Left ventricle myocardium inferior (tissue), 1 donor: ENCODE measurements around the gene RPL23. TPM values are rescaled to one million over a fixed set of nuclear protein-coding genes. Genes with fewer than 3 reads are reported as not detected.
A peak's percentile ranks its signal among the peaks of the same experiment; 100 is the strongest.

ENCODE experiments used
- DNase-seq: peaks from one replicate; pipeline ENCODE4 v3.0.0-alpha.2; 2020
- H3K27ac ChIP-seq: fragments of 200-600 bp; replicated peaks from 2 replicates; pipeline ENCODE4 v1.8.0; 2021
- H3K27me3 ChIP-seq: fragments of 200-600 bp; 2 replicates; pipeline ENCODE4 v1.8.0; 2021; ENCODE audit warnings: low read depth
- H3K36me3 ChIP-seq: fragments of 200-600 bp; 2 replicates; pipeline ENCODE4 v1.8.0; 2021
- H3K4me1 ChIP-seq: fragments of 200-600 bp; 2 replicates; pipeline ENCODE4 v1.8.0; 2021
- H3K4me3 ChIP-seq: fragments of 200-600 bp; 2 replicates; pipeline ENCODE4 v1.8.0; 2021; ENCODE audit warnings: mild to moderate bottlenecking, moderate library complexity
- H3K9me3 ChIP-seq: fragments of 200-600 bp; replicated peaks from 2 replicates; pipeline ENCODE4 v1.8.0; 2021
- CTCF ChIP-seq: fragments of 200-600 bp; IDR thresholded peaks from 2 replicates; pipeline ENCODE4 v1.8.0; 2021; ENCODE audit warnings: antibody characterized with exemption, mild to moderate bottlenecking, borderline replicate concordance
- intact Hi-C: fragments of 100-400 bp; cut with micrococcal nuclease; formaldehyde crosslinking; loops from one replicate; pipeline ENCODE4 v1.11.0; 2022
- long read RNA-seq: library from polyadenylated mRNA; unstranded; transcript quantifications from one replicate; pipeline ENCODE4 v2.0.0, GENCODE V29; 2021
- total RNA-seq: library from RNA; stranded (reverse); fragmentation: NEBNext Ultra II Directional; extraction: Animal tissue kit (Norgen Biotek cat#: 25700); gene quantifications from one replicate; pipeline ENCODE4 v1.2.1, GENCODE V29; 2021
- donor health status: DM: no; HTN: yes; CAD: no; lungs with severe emphysema.

Gene RPL23
- total RNA-seq, result 760 TPM
- long read RNA-seq, transcript RPL23-206 (5 exons, 2,821 nt), result major isoform, 52 of 69 reads
- long read RNA-seq, partial matches to known transcripts, result 16 of 69 reads
- long read RNA-seq, other reads (novel, unspliced or antisense), result 0 of 69 reads

- Histone ChIP-seq H3K4me3 (peak within 1 kb of the TSS; percentile 72), H3K27me3 (no peaks in the 10 kb centered on the region), H3K27ac (peak within 1 kb of the TSS; percentile 97), H3K36me3 (peaks cover 44% of the 10 kb centered on the region), H3K9me3 (no peaks in the 10 kb centered on the region), H3K4me1 (peaks cover 34% of the 10 kb centered on the region)
- intact Hi-C loops, result no loop called here
- DNase-seq, result peak; percentile 94
- no peak for TF ChIP-seq CTCF
Measured at GRCh38 chr17:38853292-38854219, at the start of gene RPL23. RPL23 (minus strand) TSS chr17:38853721; CDS start chr17:38853710, 11 bp downstream.

- Histone ChIP-seq H3K4me3 (peak overlapping the region; percentile 13), H3K27ac (peak overlapping the region; percentile 86), H3K27me3 (no peaks in the 10 kb centered on the region), H3K9me3 (no peaks in the 10 kb centered on the region), H3K36me3 (peaks cover 23% of the 10 kb centered on the region), H3K4me1 (peaks cover 83% of the 10 kb centered on the region)
- no peak for TF ChIP-seq CTCF
- intact Hi-C loops, result no loop called here
- no peak for DNase-seq
Measured at GRCh38 chr17:38900978-38901656, 47.6 kb upstream of the RPL23 start.

GRCh38 chr17:38899421-38899820 lies 45.9 kb upstream of the RPL23 start:
- Histone ChIP-seq H3K27me3 (no peaks in the 10 kb centered on the region), H3K9me3 (no peaks in the 10 kb centered on the region), H3K27ac (peak overlapping the region; percentile 86), H3K36me3 (peaks cover 20% of the 10 kb centered on the region), H3K4me1 (peaks cover 91% of the 10 kb centered on the region), H3K4me3 (no peak overlapping the region)
- TF ChIP-seq CTCF, result no peak
- intact Hi-C loops, result no loop called here
- DNase-seq, result no peak

GRCh38 chr17:38898812-38899348 lies 45.4 kb upstream of the RPL23 start:
- Histone ChIP-seq H3K4me1 (peaks cover 97% of the 10 kb centered on the region), H3K27me3 (no peaks in the 10 kb centered on the region), H3K27ac (peak overlapping the region; percentile 86), H3K36me3 (peaks cover 15% of the 10 kb centered on the region), H3K4me3 (peak overlapping the region; percentile 19), H3K9me3 (no peaks in the 10 kb centered on the region)
- intact Hi-C loops, result no loop called here
- no peak for DNase-seq
- no peak for TF ChIP-seq CTCF

GRCh38 chr17:38898291-38898679 lies 44.8 kb upstream of the RPL23 start:
- Histone ChIP-seq H3K36me3 (peaks cover 15% of the 10 kb centered on the region), H3K27me3 (no peaks in the 10 kb centered on the region), H3K4me1 (peaks cover 98% of the 10 kb centered on the region), H3K9me3 (no peaks in the 10 kb centered on the region), H3K27ac (peak overlapping the region; percentile 86), H3K4me3 (peak overlapping the region; percentile 19)
- intact Hi-C loops, result no loop called here
- no peak for DNase-seq
- no peak for TF ChIP-seq CTCF
